ENCODE data around the gene AK5.

The AK5 gene

DNA sequence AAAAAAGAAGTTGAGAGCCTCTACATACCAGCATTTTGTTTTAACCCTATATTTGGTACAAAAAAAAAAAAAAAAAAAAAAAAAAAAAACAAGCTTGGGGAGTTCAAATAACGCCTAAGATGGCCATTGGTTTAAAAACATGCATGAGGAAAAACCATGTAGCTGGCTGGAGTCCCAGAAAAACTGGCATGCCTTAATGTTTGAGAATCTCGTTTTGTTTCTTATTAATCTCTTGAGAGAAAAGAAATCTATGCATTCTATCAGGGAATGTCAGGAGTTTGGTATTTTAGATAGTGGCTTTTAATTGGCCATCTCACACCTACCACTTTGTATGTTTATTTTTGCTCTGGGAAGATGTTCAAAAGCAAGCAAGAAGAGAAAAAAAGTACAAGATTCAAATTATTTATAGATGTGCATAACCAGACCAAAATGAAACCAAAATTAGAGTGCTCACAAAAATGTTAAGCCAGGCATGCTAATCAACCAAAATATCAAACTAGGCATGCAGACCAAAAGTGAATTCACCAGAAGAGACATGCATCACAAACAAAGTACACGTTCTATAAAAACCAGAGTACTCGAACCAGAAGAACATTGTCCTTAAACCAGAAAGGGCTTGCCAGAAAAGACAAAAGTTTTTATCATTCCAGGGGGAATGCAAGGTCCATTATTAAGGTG lies 156.6 kb downstream of the AK5 start:
- DNase-seq (ENCODE audit: low read depth in 2 of 2) = no peak

DNA sequence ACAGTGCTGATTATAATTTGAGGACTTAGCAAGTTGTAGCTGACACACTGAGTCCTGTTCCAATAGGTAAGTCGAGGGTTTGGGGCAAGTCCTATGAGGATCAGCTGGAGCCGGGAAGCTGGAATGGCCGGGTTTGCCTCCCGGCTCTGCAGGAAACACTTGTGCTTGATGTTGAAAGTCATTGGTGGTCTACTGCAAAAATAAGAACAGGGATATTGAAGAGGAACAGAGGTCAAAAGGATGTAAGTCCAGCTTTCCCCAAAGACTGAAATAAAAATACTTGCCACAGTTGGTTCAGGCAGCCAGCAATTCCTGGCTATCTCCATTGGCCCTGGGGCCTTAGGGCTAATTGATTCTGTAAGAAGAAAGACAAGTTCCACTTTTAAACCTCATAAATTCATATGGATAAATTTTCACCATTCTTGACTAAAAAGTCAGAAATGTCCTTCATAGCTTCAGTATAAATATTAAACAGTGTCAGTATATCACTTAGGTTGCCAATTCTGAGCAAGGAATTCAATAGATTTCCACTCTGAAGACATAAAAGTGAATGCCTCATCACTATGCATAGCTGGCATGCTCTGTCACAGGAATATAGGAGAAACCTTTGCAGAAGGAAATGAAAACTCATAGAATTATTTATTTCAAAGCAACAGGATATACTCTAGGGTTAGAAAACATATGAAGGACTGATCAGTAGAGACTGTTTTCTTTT lies 165.2 kb downstream of the AK5 start:
- no peak for DNase-seq (ENCODE audit: low read depth in 2 of 2)

DNA sequence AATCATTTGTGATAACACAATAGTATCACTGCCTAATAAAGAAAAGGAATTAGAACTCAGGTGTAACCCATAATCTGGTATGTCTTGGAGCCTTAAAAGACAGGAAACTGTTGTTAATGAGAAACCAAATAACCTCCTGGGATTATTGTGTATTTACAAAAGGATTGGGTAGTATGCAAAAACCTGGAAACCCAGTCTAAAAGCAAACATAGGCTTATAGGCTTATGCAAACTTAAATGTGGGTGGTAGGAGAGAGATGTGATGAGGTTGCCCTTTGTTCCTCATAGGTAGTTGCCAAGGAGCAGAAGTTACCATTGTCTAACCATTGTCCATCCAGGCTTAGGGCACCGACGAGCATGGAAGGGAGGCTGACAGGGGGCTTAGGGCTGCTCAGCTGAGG lies 165.8 kb downstream of the AK5 start:
- DNase-seq (ENCODE audit: low read depth in 2 of 2) = no peak

DNA sequence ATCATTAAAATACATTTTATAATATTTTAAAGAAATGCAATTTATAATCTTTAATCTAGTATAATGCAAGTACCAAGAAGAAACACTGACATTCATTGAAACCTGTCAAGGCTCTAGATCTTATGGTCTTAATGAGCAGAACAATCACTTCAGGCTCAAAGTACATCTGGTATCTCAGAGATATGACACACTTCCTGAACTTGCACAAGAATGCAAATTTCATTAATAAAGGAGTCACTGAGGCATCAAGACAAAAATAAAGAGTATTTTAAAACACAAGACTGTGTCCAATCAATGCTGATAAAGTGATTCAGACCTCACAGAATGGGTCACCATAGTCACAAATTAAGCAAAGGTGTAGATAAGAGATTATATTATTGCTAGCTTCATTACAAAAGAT lies 178.1 kb downstream of the AK5 start:
- no peak for DNase-seq (ENCODE audit: low read depth in 2 of 2)

DNA sequence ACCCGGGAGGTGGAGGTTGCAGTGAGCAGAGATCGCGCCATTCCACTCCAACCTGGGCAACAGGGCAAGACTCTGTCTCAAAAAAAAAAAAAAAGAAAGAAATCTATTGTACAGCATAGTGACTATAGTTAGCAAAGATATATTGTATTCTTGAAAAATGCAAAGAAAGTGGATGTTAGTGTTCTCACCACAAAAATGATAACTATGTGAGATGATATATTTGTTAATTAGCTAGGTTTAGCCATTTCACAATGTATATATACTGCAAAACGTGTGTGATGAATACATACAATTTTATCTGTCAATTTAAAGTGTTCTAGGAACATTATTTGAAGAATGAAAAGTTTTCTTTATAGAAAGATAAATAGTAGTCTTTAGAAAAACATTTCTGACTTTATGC lies 179.9 kb downstream of the AK5 start:
- no peak for DNase-seq (ENCODE audit: low read depth in 2 of 2)

DNA sequence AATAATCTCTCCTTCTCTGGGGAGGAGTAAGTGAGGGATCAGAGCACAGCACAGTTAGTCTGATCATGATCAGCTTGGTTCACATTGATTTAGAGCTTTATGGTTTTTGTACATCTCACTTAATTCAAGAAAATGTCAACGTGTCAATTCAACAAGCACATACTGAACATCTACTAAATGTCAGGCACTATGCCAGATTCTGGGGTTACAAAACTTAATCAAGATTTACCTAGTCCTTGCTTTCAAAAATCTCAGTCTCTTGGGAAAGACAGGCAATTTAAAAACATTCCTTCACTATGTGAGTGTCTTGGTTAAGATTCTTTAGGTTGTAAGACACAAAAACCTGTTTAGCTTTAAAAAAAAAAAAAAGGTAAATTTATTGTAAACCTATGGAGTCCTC lies 181.4 kb downstream of the AK5 start:
- DNase-seq (ENCODE audit: low read depth in 2 of 2) = no peak

DNA sequence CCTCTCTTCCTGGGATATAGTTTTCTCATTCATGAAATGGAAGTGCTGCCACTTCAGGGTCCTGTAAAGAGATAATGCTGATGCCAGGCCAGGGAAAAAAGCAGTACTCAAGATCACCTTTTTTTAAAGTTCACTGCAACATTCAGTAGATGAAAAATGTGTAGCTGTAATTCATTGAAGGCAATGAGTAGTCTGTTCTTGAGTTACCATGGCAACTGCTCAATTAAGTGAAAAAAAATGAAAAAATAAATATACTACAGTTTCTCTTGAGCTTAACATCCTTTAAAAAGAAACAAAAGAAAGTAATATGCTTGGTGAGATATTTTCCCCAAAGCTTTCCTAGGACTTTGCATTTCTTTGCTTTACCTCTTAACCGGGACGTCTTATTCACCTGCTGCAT lies 183.3 kb downstream of the AK5 start:
- DNase-seq (ENCODE audit: low read depth in 2 of 2) = no peak

DNA sequence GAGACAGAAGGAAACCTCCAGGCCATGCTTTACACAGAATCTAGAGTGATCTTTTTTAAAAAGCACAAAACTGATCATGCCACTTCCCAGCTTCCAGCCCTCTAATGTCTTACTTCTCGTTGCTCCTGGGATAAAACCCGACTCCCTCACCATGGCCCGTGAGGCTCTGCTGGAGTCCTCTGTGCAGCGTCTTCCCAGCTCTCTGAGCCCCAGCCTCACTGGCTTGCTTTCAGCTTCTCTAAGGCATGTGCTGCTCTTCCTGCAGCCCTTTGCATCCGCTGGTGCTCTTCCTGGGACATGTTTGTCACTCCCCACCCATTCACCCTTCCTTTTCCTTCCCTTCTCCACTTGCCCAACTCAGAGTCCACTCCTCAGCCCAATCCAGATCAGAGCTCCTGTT lies 184.1 kb downstream of the AK5 start:
- DNase-seq (ENCODE audit: low read depth in 2 of 2) = no peak

DNA sequence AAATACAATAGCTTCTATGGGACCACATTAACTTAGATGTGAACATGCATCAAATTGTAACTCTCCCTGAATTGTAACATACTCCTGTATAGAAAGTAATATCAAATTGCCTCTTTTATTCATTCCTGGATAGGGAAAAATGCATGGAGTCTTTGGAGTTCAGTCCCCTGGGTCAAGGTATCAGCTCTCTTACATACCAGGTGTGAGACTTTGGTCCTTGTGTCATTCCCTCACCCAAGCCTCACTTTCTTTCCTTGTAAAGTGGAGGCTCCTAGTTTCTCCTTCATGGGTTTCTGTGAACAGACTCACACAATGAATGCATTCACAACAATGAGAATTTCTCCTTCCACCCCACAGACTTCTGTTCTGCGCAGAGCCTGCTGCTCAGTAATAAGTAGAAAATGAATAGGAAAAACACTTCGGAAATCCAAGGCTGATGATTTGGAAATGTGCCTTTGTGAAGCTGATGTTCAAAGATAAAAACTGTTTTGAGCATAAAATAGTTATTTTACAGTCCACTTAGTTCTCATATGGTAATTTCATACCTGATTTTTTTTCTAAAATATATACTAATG lies 185.3 kb downstream of the AK5 start:
- DNase-seq (ENCODE audit: low read depth in 2 of 2) = no peak

DNA sequence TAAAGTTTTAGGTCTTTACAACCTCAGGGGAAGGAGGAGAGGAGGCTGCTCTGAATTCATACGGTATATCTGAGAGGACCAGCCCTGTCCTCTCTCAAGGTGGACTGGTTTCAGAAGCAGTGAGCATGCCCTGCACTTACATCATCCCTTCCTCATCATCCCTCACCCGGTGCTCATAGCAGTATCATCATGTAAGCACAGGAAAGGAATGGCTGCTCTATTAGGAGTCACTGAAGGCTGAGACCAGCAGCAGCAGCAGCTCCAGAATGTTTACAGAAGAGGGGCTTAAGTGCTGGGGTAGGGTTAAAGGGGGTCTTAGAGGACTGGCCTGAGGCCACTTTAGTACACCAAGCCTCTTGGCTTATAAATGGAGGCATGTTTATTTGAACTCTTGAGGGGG lies 185.9 kb downstream of the AK5 start:
- DNase-seq (ENCODE audit: low read depth in 2 of 2) = no peak

DNA sequence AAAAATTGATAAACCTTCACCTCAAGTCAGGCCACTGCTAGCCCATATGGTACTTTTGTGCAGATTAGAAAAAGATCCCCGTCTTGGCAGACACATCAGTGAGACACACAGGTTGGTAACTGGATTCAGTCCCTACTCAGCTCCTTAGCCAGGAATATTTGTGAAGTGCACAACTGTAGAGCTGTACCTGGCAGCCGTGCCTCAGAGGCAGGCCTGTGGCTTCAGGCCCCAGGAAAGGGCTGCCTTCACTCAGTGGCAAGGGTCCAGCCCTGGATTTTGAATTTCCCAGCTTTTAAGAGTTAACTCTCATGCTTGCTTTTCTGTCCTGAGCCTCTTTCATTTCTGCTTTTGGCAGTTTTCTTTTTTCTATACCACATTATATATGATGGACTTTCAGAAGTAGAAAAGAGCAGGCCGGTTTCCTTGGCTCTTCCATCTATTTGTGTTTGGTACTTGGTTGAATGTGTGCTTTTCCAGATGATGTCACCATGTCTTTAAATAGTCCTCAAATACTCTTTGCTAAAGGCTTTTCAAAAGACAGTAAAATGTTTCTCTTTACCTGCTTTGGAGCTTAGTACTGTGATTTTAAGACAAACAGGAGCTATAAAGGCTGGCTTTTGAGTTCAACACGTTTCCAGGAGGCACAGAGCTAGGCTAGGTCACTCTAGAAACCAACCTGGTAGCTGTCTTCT lies 186.6 kb downstream of the AK5 start:
- no peak for DNase-seq (ENCODE audit: low read depth in 2 of 2)

DNA sequence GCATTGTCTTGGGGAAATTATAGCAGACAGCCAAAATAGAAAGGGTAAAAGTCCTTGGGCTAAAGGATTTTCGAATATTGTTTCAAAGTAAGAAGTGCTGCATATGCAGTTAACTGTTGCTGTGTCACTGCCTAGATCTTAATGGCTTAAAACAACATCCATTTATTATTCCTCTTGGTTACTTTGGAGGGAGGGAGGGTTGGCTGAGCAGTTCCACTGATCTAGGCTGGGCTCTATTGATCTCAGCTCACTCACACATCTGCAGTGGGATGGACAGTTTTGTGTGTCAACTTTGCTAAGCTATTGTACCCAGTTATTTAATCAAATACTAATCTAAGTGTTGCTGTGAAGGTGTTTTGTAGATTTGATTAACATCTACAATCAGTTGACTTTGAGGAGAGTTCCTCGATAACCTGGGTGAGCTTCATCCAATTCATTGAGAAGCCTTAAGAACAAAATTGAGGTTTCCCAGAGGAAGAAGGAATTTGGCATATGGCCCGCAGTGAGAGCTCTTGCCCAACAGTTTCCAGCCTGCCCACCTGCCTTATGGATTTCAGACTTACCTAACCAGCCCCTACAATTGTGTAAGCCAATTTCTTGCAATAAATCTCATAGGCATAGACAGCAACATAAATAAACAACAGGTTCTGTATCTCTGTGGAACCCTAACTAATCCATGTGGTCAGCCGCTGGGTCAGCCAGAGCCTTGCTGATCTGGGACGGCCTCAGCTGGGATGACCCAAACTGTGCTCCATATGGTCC lies 187.3 kb downstream of the AK5 start:
- DNase-seq (ENCODE audit: low read depth in 2 of 2) = no peak

DNA sequence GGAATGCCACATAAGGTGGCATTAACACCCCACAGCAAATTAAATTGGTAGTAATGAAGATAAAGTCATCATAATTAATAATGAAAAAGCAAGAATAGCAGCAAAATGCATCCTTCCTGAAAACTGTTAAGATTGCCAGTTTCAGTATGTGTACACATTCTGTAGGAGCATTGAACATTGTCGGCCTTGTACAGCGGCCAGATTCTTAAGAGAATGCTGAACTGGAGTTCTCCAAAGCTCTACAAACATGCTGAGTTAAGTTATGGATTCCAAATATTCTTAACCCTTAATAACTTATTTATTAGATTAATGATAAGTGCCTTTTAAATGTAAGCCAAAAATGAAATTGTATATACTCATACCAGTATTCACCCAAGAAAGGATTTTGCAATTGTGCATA lies 189.9 kb downstream of the AK5 start:
- no peak for DNase-seq (ENCODE audit: low read depth in 2 of 2)

DNA sequence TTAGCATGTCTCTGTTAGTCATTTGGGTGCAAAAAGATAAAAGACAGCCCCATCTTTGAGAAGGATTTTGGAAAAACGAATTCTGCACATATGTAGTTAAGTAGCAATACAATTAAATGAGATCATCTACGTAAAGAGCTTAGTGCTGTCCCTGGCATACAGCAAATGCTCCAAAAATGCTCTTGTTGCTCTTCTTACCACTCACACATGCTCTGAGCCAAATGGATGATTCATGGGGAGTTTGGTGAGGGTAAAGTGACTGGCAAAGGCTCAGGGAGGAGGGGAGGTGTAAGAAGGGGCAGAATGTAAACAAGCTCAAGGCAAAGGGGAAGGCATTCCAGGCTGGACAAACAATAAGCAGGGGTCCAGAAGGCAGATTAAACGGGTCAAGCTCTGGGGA lies 191.9 kb downstream of the AK5 start:
- no peak for DNase-seq (ENCODE audit: low read depth in 2 of 2)

DNA sequence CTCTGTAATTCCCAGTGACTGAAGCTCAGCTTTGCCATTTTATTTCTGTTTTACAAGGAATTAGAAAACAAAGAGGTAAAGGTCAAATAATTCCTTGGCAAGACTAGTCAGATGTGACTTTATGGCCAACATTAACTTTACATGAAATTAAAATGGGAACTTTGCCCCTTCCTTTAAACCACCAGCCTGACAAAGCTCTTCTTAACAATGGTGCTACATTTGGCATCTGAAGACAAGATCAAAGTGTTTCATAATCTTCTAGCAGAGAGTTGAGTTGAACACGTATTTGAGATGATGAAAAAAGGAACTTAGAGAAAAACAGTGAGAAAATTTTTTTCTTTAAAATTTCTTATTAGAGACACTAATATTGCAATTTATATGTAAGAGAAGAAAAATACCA lies 193.8 kb downstream of the AK5 start:
- no peak for DNase-seq (ENCODE audit: low read depth in 2 of 2)

DNA sequence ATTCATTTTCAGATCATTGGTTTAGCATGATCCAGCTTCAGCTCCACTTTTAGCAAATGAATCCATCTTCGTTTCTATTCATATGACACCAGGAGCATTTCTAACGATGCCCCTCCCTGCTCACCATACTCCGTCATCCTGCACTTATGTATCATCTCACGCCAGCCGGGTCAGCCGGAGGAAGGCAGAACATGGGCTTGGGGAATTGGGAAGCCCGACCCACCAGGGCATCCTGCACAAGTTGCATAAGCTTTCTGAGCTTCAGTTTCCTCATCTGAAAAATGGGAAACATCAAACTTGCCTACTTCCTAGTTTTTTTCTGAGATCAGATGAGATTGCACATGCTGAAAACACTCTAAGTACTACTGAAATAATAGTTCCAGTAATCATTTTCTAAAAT lies 194.7 kb downstream of the AK5 start:
- no peak for DNase-seq (ENCODE audit: low read depth in 2 of 2)

DNA sequence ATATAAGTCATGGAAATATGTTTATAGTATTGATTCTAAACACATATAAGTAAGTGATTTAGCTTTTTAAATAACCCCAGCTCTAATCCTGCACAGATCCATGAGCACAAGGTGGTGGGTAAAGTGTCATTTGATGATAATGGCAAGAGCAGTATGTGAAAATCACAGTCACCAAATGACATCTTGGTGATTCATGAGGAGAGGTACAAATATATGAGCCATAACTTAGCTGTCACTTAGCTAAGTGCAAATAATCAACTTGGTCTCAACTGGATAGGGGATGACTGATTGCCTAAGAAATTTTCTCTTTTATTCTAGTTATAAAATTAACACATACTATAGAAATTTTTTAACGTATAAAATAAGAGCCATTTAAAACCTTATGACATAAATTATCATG lies 202.5 kb downstream of the AK5 start:
- DNase-seq (ENCODE audit: low read depth in 2 of 2) = no peak

DNA sequence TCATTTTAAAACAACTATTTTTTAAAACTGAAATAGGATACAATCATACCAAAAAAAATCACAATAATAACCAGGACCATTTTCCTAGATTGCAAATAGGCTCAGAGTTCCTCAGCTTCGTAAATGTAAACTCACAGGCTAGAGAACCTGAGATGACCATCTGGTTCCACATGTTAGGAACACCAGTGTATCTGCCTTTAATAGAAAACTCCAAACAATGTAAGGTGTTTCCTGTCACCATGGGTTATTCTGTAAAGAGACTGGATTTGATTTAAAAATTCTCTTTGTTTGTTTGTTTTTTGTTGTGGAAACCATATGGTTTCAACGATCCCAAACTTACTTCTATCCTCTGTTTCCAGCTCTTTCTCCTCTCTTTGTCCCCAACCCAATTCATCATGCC lies 203.1 kb downstream of the AK5 start:
- no peak for DNase-seq (ENCODE audit: low read depth in 2 of 2)

DNA sequence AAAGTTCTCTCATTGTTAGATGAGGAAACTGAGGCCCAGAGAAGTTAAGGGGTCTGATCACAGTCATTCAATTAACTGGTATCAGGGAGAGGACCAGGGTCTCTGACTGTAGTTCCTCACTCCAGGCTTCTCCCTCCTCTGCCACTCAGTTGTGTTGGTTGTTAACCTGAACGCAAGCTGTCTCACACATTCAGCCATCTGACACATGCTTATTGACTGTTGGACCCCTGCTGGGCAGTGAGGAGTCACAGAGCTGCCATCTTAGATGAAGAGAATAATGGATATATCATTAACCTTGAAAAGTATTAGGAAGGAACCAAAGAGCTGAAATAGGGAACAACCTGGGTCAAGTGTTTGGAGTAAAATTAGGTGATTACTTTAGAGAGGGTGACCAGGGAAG lies 205.8 kb downstream of the AK5 start:
- no peak for DNase-seq (ENCODE audit: low read depth in 2 of 2)

DNA sequence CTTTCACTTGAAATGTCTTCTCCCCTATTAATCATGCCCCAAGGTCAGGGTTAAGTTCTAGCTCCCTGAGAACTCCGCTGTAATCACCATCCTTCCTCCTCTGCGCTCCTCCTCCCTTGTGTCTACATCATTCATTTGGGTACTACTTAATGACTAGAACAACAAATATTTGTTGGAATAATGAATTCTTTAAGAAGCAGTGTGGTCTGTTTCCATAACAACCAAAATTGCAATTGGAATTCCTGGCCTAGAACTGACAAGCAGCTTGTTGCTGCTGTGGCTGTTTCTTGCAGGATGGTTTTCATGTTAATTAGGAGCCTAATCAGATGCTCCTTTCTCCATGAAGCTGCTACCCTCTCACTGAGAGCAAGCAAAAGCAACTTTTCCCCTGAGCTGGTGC lies 208.1 kb downstream of the AK5 start:
- DNase-seq (ENCODE audit: low read depth in 2 of 2) = no peak

DNA sequence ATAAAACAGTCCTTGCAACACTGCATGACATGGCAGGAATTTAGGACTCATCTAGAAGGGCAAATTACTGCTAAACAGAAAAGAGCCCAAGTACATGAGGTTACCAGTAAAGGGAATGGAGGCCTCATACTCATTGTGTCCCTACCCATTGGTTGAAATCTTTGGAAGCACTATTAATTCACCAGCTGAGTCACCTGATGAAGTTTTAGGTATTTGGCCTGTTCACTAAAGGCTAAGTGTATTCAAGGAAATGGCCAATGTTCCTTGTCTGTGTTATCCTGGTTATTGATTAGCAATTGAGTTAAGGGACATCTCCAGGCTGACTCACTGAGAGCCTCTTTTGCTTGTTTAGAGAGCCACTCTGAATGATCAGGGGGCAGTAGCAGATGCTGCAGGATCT lies 212.2 kb downstream of the AK5 start:
- DNase-seq (ENCODE audit: low read depth in 2 of 2) = no peak

DNA sequence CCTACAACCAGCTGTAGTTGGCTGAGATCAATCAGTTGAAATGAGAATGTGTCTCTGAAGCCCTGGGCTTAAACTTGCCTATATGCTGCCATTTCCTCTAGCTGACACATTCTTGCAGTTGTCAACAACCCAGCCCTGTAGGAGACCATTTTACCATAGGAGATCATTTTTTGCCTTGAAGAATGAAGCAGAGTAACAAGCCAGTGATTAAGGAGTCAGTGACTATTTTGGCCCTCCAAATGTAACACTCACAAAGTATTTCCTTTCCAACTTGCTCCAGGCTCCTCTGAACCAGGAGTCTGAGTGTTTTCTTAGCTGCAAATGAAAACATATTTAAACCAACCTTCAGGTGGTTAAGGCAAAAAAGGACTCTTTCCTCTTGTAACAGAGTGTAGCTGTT lies 217.1 kb downstream of the AK5 start:
- DNase-seq (ENCODE audit: low read depth in 2 of 2) = no peak
